Suprapubic skin (tissue), 4 donors: ENCODE measurements around the gene HCFC1R1. TPM values are rescaled to one million over a fixed set of nuclear protein-coding genes. Genes with fewer than 3 reads are reported as not detected.
A peak's percentile ranks its signal among the peaks of the same experiment; 100 is the strongest.

Experiments
- DNase-seq, 2 donors: peaks; one replicate each; pipeline ENCODE4 v3.0.0-alpha.2; 2019; ENCODE audit warnings: low spot score in 2 of 2
- H3K27ac ChIP-seq: fragments of 200-600 bp; sonication (generic); one replicate; pipeline ENCODE4 v1.5.1; 2019
- H3K27me3 ChIP-seq: fragments of 200-600 bp; sonication (generic); one replicate; pipeline ENCODE4 v1.5.1; 2019
- H3K36me3 ChIP-seq: fragments of 200-600 bp; sonication (generic); one replicate; pipeline ENCODE4 v1.5.1; 2019
- H3K4me1 ChIP-seq: fragments of 200-600 bp; sonication (generic); one replicate; pipeline ENCODE4 v1.5.1; 2019
- H3K4me3 ChIP-seq: fragments of 200-600 bp; sonication (generic); one replicate; pipeline ENCODE4 v1.5.1; 2019; ENCODE audit warnings: mild to moderate bottlenecking
- H3K9me3 ChIP-seq: fragments of 200-600 bp; sonication (generic); one replicate; pipeline ENCODE4 v1.5.1; 2019
- CTCF ChIP-seq, 2 donors: fragments of 200-600 bp in 1 of 2; fragments of 450-650 bp in 1 of 2; sonication (generic) in 1 of 2; IDR thresholded peaks; one replicate each; pipeline ENCODE4 v1.5.1; 2016 to 2019; ENCODE audit warnings: antibody characterized with exemption in 2 of 2, mild to moderate bottlenecking in 1 of 2, moderate library complexity in 1 of 2
- EP300 ChIP-seq: sonication (generic); formaldehyde crosslinking; IDR thresholded peaks from one replicate; pipeline ENCODE4 v1.6.1; 2017; ENCODE audit warnings: antibody characterized with exemption
- POLR2A ChIP-seq, 2 donors: fragments of 450-650 bp; IDR thresholded peaks; one replicate each; pipeline ENCODE4 v1.6.1; 2017; ENCODE audit warnings: antibody characterized with exemption in 2 of 2, mild to moderate bottlenecking in 2 of 2, moderate library complexity in 2 of 2
- POLR2AphosphoS5 ChIP-seq, 3 donors: sonication (generic); formaldehyde crosslinking; IDR thresholded peaks; one replicate each; pipeline ENCODE4 v1.6.1; 2017; ENCODE audit warnings: antibody characterized with exemption in 3 of 3
- WGBS: methylation state at CpG from one replicate; pipeline ENCODE4 v1.1.5; 2018; 5-methylcytosine and 5-hydroxymethylcytosine counted together
- total RNA-seq, 4 donors: library from RNA; depleted of rRNA; stranded (reverse); fragments of >200 nt; gene quantifications; one replicate each; pipeline ENCODE4 v1.1.0, GENCODE V29; 2016

Gene HCFC1R1
- total RNA-seq, 4 donors from 2014 or later = 32.6 to 65.4 (median 51.5) TPM

GRCh38 chr16:2985893-2986355 lies 37.8 kb downstream of the HCFC1R1 start:
- Histone ChIP-seq H3K27ac (no peak overlapping the region), H3K27me3 (peaks cover 34% of the 10 kb centered on the region), H3K9me3 (no peaks in the 10 kb centered on the region), H3K36me3 (no peaks in the 10 kb centered on the region), H3K4me3 (no peak overlapping the region), H3K4me1 (peaks cover 36% of the 10 kb centered on the region)
- no peak for DNase-seq
- 86% methylated on average over 5 of the region's 15 CpGs for WGBS
- no peak for TF ChIP-seq EP300

- H3K27me3 ChIP-seq = peaks cover 34% of the 10 kb centered on the region
- H3K4me1 ChIP-seq = peaks cover 40% of the 10 kb centered on the region
- H3K27ac ChIP-seq = no peak overlapping the region
- 54% methylated on average over 3 of the region's 9 CpGs for WGBS
- TF ChIP-seq EP300 (no peak), POLR2AphosphoS5 (IDR thresholded peaks at IDR 0.05) (no peak), POLR2A (IDR thresholded peaks at IDR 0.05) (no peak), CTCF (IDR thresholded peaks at IDR 0.05) (no peak)
- no peak overlapping the region for H3K4me3 ChIP-seq
- no peak for DNase-seq
- no peaks in the 10 kb centered on the region for H3K9me3 ChIP-seq
- no peaks in the 10 kb centered on the region for H3K36me3 ChIP-seq
Measured at GRCh38 chr16:2985462-2985861, 38.3 kb downstream of the HCFC1R1 start.

- H3K27ac ChIP-seq = no peak overlapping the region
- WGBS = 10% methylated on average over 33 of the region's 42 CpGs
- H3K4me3 ChIP-seq = peak overlapping the region; percentile 23
- peaks cover 48% of the 10 kb centered on the region for H3K4me1 ChIP-seq
- peaks cover 26% of the 10 kb centered on the region for H3K27me3 ChIP-seq
- TF ChIP-seq EP300 (no peak), CTCF (IDR thresholded peaks at IDR 0.05) (peak; percentile 74 to 99)
- H3K36me3 ChIP-seq = no peaks in the 10 kb centered on the region
- no peaks in the 10 kb centered on the region for H3K9me3 ChIP-seq
- DNase-seq = peak; percentile 85 to 90
Measured at GRCh38 chr16:2983706-2984136, 40.0 kb downstream of the HCFC1R1 start.

GRCh38 chr16:2982402-2982801 lies 41.3 kb downstream of the HCFC1R1 start:
- Histone ChIP-seq H3K27ac (no peak overlapping the region), H3K4me1 (peaks cover 48% of the 10 kb centered on the region), H3K36me3 (no peaks in the 10 kb centered on the region), H3K27me3 (peaks cover 13% of the 10 kb centered on the region), H3K9me3 (no peaks in the 10 kb centered on the region), H3K4me3 (no peak overlapping the region)
- 65% methylated on average over 5 of the region's 5 CpGs for WGBS
- no peak for DNase-seq
- TF ChIP-seq POLR2AphosphoS5 (IDR thresholded peaks at IDR 0.05) = no peak
- TF ChIP-seq POLR2A (IDR thresholded peaks at IDR 0.05) = no peak
- no peak for TF ChIP-seq CTCF (IDR thresholded peaks at IDR 0.05)
- TF ChIP-seq EP300 = no peak

GRCh38 chr16:2981899-2982250 lies 41.9 kb downstream of the HCFC1R1 start:
- peaks cover 7% of the 10 kb centered on the region for H3K27me3 ChIP-seq
- H3K4me1 ChIP-seq = peaks cover 45% of the 10 kb centered on the region
- no peaks in the 10 kb centered on the region for H3K9me3 ChIP-seq
- WGBS = 80% methylated on average over 4 of the region's 4 CpGs
- no peak overlapping the region for H3K27ac ChIP-seq
- TF ChIP-seq CTCF (IDR thresholded peaks at IDR 0.05) = no peak
- TF ChIP-seq POLR2AphosphoS5 (IDR thresholded peaks at IDR 0.05) = no peak
- no peak for TF ChIP-seq POLR2A (IDR thresholded peaks at IDR 0.05)
- no peak for TF ChIP-seq EP300
- DNase-seq = no peak
- no peak overlapping the region for H3K4me3 ChIP-seq
- H3K36me3 ChIP-seq = no peaks in the 10 kb centered on the region
